GM21717 (cell line): ENCODE data around the gene KIF4B.
"Not testable (repeated sequence)": the region's sequence is repeated elsewhere in the genome, so short reads cannot be mapped to it uniquely, and the experiment has no call there.

Source experiments
- ATAC-seq: cut with Tn5 transposase; IDR thresholded peaks from one replicate; pipeline ENCODE4 v1.9.1; 2021; ENCODE audit warnings: mild to moderate bottlenecking, moderate library complexity; ENCODE audit not compliant: unreplicated experiment

Gene KIF4B

GRCh38 chr5:155006265-155006664, 7.3 kb upstream of the KIF4B start:
- not testable (repeated sequence) for ATAC-seq

GRCh38 chr5:155008669-155009068, 4.9 kb upstream of the KIF4B start:
- ATAC-seq = no peak

- no peak for ATAC-seq
These were observed 2.7 kb upstream of the KIF4B start for GRCh38 chr5:155010881-155011280.

- ATAC-seq = no peak
These were observed 1.7 kb downstream of the KIF4B start for GRCh38 chr5:155015239-155015638.

- peak; percentile 98 for ATAC-seq
These were observed 4.1 kb downstream of the KIF4B start for GRCh38 chr5:155017610-155018009.

- ATAC-seq = no peak
These were observed 6.2 kb downstream of the KIF4B start for GRCh38 chr5:155019601-155020226.

GRCh38 chr5:155021842-155022241, 8.3 kb downstream of the KIF4B start:
- no peak for ATAC-seq

- no peak for ATAC-seq
These were observed 9.8 kb downstream of the KIF4B start for GRCh38 chr5:155023320-155023719.

GRCh38 chr5:155024015-155024414, 10.5 kb downstream of the KIF4B start:
- ATAC-seq = no peak

GRCh38 chr5:155025895-155026294, 12.3 kb downstream of the KIF4B start:
- no peak for ATAC-seq

- ATAC-seq = no peak
These were observed 14.6 kb downstream of the KIF4B start for GRCh38 chr5:155027993-155028629.

- no peak for ATAC-seq
These were observed 15.7 kb downstream of the KIF4B start for GRCh38 chr5:155029240-155029639.

- ATAC-seq = not testable (repeated sequence)
These were observed 20.7 kb downstream of the KIF4B start for GRCh38 chr5:155034145-155034744.

GRCh38 chr5:155035087-155035486, 21.5 kb downstream of the KIF4B start:
- not testable (repeated sequence) for ATAC-seq

GRCh38 chr5:155040984-155041653, 27.6 kb downstream of the KIF4B start:
- no peak for ATAC-seq

GRCh38 chr5:155044591-155044990, 31.0 kb downstream of the KIF4B start:
- no peak for ATAC-seq

GRCh38 chr5:155046591-155046990, 33.0 kb downstream of the KIF4B start:
- no peak for ATAC-seq

- ATAC-seq = no peak
These were observed 34.3 kb downstream of the KIF4B start for GRCh38 chr5:155047818-155048217.

- no peak for ATAC-seq
These were observed 36.2 kb downstream of the KIF4B start for GRCh38 chr5:155049569-155050383.

- no peak for ATAC-seq
These were observed 36.9 kb downstream of the KIF4B start for GRCh38 chr5:155050384-155051019.
